Left ventricle myocardium inferior (tissue), 1 donor: ENCODE results near the gene CEBPB. TPM values are rescaled to one million over a fixed set of nuclear protein-coding genes. Genes with fewer than 3 reads are reported as not detected.

Experiments used
- DNase-seq: peaks from one replicate; pipeline ENCODE4 v3.0.0-alpha.2; 2020
- H3K27ac ChIP-seq: fragments of 200-600 bp; replicated peaks from 2 replicates; pipeline ENCODE4 v1.8.0; 2021
- H3K27me3 ChIP-seq: fragments of 200-600 bp; 2 replicates; pipeline ENCODE4 v1.8.0; 2021; ENCODE audit warnings: low read depth
- H3K36me3 ChIP-seq: fragments of 200-600 bp; 2 replicates; pipeline ENCODE4 v1.8.0; 2021
- H3K4me1 ChIP-seq: fragments of 200-600 bp; 2 replicates; pipeline ENCODE4 v1.8.0; 2021
- H3K4me3 ChIP-seq: fragments of 200-600 bp; 2 replicates; pipeline ENCODE4 v1.8.0; 2021; ENCODE audit warnings: mild to moderate bottlenecking, moderate library complexity
- H3K9me3 ChIP-seq: fragments of 200-600 bp; replicated peaks from 2 replicates; pipeline ENCODE4 v1.8.0; 2021
- CTCF ChIP-seq: fragments of 200-600 bp; IDR thresholded peaks from 2 replicates; pipeline ENCODE4 v1.8.0; 2021; ENCODE audit warnings: antibody characterized with exemption, mild to moderate bottlenecking, borderline replicate concordance
- intact Hi-C: fragments of 100-400 bp; cut with micrococcal nuclease; formaldehyde crosslinking; loops from one replicate; pipeline ENCODE4 v1.11.0; 2022
- total RNA-seq: library from RNA; stranded (reverse); fragmentation: NEBNext Ultra II Directional; extraction: Animal tissue kit (Norgen Biotek cat#: 25700); gene quantifications from one replicate; pipeline ENCODE4 v1.2.1, GENCODE V29; 2021
- donor health status: DM: no; HTN: yes; CAD: no; lungs with severe emphysema.

The CEBPB gene
- total RNA-seq, 1 donor from 2014 or later, result 54.0 TPM

- H3K27me3 ChIP-seq, result peaks cover 15% of the 10 kb centered on the region
- no peak for TF ChIP-seq CTCF
- H3K9me3 ChIP-seq, result no peaks in the 10 kb centered on the region
- H3K4me3 ChIP-seq, result no peak overlapping the region
- intact Hi-C loops, result no loop called here
- DNase-seq, result no peak
- H3K4me1 ChIP-seq, result no peaks in the 10 kb centered on the region
- no peaks in the 10 kb centered on the region for H3K36me3 ChIP-seq
- no peak overlapping the region for H3K27ac ChIP-seq
These were observed 47.6 kb downstream of the CEBPB start for GRCh38 chr20:50238081-50238800.

DNA sequence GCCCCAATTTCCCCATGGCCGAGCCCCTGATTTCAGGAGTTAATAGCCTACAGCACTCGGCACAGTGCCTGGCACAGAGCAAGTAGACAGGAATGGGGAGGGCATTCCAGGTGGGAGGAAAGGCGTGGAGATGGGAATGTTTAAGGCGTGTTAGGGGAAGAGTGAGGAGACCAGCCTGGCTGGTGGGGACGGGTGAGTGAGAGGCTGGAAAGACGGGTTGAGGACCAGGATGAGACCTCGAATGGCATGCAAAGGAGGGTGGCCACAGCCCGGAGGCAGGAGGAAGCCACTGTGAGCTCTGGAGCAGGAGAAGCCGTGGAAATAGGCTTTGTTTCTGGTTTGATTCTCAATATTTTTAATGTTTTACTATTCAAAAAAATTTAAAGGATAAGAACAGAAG lies 49.5 kb downstream of the CEBPB start:
- intact Hi-C loops, result no loop called here
- no peak for DNase-seq
- peaks cover 29% of the 10 kb centered on the region for H3K27me3 ChIP-seq
- no peaks in the 10 kb centered on the region for H3K9me3 ChIP-seq
- H3K27ac ChIP-seq, result no peak overlapping the region
- H3K4me3 ChIP-seq, result no peak overlapping the region
- TF ChIP-seq CTCF, result no peak
- H3K4me1 ChIP-seq, result no peaks in the 10 kb centered on the region
- H3K36me3 ChIP-seq, result no peaks in the 10 kb centered on the region

GRCh38 chr20:50242178-50242514 lies 51.5 kb downstream of the CEBPB start:
- no peak for DNase-seq
- no peaks in the 10 kb centered on the region for H3K9me3 ChIP-seq
- no peaks in the 10 kb centered on the region for H3K4me1 ChIP-seq
- no peak overlapping the region for H3K4me3 ChIP-seq
- H3K36me3 ChIP-seq, result no peaks in the 10 kb centered on the region
- no peak overlapping the region for H3K27ac ChIP-seq
- intact Hi-C loops, result no loop called here
- no peak for TF ChIP-seq CTCF
- H3K27me3 ChIP-seq, result peaks cover 29% of the 10 kb centered on the region

Other genes with a start within 250 kb of the CEBPB start
- gene SNAI1, start 207.8 kb upstream of the CEBPB start, total RNA-seq, result 0.69 TPM
- gene UBE2V1, start 77.7 kb upstream of the CEBPB start, total RNA-seq, result 77.1 TPM
- gene PEDS1, start 37.1 kb upstream of the CEBPB start, total RNA-seq, result 17.3 TPM